IMR-90 (cell line): ENCODE results near the gene B3GAT1.

Source experiments
- POLR2A ChIP-seq: IDR thresholded peaks from 2 replicates; pipeline ENCODE4 v1.6.1; 2012; ENCODE audit warnings: mild to moderate bottlenecking, low read depth, low read length
- TF ChIP-seq, protein P1 (sequence below): fragments of 150-350 bp; IDR thresholded peaks from 2 replicates; pipeline ENCODE4 v1.6.1; 2017; ENCODE audit warnings: mild to moderate bottlenecking, antibody characterized with exemption, low read length, low read depth

DNA sequence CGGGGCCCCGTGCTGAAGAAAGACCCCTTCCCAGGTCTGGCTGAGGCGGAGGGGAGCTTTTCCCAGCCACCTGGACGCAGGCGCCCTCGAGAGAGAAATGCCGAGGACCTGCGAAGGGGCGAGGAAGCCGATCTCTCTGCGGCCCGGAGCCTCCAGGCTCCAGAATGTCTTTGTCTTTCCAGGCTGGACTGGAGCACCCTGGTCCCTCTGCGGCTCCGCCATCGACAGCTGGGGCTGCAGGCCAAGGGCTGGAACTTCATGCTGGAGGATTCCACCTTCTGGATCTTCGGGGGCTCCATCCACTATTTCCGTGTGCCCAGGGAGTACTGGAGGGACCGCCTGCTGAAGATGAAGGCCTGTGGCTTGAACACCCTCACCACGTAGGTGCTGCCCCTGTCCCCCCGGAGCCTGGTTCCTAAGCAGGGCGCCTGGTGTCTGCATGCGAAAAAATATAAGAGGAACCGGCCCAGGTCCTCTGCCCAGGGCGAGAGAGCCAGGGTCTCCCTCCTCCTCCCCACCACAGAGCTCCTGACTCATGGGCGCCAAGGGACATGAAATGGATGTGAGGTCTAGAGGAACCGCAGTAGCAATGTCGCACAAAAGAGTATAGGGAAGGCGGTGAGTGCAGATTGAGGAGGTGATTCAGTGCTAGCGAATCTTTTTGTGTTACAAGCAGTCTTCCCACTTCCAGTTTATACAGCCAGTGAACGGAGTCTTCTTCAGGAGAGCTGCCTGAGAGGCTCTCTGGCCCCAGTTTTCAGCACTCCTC, 69.3 kb downstream of the B3GAT1 start:
- no peak for TF ChIP-seq POLR2A
- TF ChIP-seq, protein P1, sequence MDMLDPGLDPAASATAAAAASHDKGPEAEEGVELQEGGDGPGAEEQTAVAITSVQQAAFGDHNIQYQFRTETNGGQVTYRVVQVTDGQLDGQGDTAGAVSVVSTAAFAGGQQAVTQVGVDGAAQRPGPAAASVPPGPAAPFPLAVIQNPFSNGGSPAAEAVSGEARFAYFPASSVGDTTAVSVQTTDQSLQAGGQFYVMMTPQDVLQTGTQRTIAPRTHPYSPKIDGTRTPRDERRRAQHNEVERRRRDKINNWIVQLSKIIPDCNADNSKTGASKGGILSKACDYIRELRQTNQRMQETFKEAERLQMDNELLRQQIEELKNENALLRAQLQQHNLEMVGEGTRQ, result no peak
